ENCODE data around the gene TEDC2.
"Not testable (repeated sequence)": the region's sequence is repeated elsewhere in the genome, so short reads cannot be mapped to it uniquely, and the experiment has no call there.

Gene TEDC2

DNA sequence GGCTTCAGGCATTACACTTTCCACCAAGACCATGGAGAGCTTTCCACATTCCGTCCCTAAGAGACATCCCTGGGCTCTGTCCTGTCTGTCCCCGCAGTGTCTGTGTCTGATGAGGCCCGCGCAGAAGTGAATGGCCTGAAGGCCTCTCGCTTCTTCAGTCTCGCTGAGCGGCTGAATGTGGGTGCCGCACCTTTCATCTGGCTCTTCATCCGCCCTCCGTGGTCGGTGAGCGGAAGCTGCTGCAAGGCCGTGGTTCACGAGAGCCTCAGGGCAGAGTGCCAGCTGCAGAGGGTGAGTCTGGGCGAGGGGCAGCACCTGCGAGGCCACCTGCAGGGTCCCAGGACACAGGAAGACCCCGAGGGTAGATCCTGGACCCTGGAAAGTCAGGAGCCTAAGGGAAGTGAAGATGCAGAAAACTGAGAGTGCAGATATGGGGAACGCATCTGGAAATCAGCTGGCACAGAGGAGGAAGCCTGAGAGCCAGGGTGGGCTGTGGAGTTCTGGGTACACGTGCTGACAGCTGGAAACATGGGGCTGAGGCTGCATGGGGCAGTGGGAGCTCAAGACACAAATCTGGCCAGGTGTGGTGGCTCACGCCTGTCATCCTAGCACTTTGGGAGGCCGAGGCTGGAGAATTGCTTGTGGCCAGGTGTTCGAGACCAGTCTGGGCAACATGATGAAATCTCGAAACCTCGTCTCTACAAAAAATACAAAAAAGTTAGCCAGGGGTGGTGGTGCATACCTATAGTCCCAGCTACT, 22.7 kb upstream of the TEDC2 start:
- DNase-seq (ENCODE audit: low read depth): no peak

DNA sequence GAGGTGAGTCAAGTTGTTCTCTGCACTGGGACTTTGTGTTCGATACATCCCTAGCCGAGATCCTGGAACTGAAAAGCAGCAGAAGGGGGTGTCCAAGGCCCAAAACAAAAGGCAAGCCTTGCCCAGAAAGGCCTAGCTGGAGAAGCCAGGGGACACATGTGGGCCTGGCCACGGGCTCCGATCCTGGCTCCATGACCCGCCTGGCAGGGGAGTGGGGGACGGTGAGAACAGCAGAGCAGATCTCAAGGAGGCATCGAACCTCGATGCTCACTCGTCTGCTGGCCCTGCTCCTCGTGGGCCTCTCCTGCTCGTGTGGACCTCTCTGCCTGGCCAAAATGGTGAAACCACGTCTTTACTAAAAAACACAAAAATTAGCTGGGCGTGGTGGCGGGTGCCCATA, 21.8 kb upstream of the TEDC2 start:
- no peak for DNase-seq (ENCODE audit: low read depth)

GRCh38 chr16:2439598-2439997, 20.3 kb upstream of the TEDC2 start:
- DNase-seq (ENCODE audit: low read depth): no peak

- DNase-seq (ENCODE audit: low read depth): not testable (repeated sequence)
These were observed 18.6 kb upstream of the TEDC2 start for GRCh38 chr16:2441143-2441804.

DNA sequence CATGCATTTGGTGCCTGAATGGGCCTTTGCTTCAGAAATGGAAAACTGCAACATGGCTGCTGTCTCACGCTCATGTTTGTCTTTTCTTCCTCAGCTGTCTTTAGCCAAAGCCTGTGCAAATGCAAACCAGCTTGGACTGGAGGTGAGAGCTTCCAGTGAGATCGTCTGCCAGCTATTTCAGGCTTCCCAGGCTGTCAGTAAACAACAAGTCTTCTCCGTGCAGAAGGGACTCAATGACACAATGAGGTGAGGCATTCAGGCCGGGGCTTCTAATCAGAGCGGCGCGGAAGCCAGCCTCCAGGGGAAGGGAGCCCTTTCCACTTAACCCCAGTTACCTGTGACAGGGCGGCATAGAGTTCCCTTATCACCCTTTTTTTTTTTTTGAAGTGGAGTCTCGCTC, 16.4 kb upstream of the TEDC2 start:
- no peak for DNase-seq (ENCODE audit: low read depth)

DNA sequence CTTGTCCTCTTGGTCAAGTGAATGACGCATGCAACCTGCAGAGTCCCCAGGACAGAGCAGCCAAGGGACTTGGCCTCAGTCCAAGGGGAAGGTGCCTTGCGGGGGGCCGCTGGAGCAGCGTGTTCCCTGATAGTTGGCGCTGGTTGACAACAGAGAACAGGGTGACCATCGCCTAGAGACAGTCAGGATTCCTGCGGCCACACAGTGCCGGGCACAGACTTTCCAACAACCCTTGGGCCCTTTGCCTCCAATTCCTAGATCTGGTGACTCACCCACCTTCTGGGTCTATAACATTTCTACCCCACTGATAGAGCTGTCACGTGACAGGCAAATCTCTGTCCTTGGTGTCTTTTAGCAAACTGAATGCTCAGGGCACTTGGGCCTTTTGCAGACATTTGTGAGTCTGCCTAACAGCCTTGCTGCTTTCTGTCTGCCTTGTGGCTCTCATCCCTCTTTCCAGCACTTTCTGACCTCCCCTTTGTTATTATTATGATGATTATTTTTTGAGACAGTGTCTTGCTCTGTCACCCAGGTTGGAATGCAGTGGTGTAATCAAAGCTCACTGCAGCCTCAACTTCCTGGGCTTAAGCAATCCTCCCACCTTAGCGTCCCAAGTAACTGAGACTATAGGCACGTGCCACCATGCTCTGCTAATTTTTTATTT, 11.9 kb upstream of the TEDC2 start:
- DNase-seq (ENCODE audit: low read depth): no peak

GRCh38 chr16:2449118-2449517, 10.8 kb upstream of the TEDC2 start:
- no peak for DNase-seq (ENCODE audit: low read depth)

DNA sequence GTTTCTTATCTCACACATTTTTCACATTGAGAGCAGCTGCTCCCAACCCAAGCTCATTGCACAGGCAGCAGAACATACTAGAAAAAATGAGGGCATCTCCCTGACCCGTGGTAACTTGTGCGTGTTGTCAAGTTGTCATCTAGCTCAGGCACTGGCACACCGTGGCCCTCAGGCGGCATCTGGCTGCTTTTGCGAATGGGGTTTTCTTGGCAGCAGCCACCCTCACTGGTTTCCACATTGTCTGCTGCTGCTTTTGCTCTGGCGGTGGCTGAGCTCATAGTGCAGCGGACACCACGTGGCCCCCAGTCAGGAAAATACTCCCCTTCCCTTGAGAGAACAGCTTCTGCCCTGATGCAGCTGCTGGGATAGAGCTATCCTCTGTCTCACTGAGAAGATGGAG, 9.4 kb upstream of the TEDC2 start:
- no peak for DNase-seq (ENCODE audit: low read depth)

DNA sequence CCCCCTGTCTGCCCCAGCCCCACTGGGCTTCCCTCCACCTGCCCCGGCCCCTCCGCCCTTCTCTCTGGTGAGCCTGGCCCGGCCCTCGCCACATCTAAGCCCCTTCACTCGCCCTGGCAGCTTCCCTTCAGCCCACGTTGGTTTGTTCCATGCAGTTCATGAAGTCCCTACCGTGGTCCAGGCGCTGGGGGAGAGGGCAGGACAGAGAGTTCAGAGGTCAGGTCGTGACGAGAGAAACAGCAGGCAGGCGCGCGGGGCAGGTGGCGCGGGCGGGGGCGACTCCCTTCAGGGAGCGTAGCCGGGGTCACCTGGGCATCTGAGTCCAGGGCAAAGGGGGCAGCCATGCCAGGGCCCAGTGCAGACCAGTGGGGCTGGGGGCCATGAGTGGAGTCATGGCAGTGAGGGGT, 8.9 kb upstream of the TEDC2 start:
- no peak for DNase-seq (ENCODE audit: low read depth)

DNA sequence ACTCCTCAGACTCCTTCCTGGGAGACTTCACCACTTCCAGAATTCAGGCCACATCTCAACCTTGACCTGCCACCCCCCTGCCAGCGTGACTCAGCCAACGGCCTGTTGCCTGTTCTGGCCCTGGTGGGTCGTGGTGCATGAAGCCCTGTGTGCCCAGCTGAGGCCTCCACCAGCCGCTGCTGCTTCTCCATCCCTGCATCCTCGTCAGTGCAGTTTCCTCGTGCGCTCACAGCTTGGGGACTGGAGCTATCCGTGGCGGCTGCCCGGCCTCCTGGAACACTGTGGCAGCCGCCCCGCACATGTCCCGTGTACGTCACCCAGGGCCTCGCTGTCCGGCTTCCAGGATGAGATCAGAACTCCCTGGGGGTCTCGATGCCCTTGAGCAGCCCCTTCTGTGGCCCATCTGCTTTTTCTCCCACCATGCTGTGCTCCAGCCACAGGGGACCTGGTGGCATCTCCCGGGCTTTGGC, 8.0 kb upstream of the TEDC2 start:
- no peak for DNase-seq (ENCODE audit: low read depth)

- DNase-seq (ENCODE audit: low read depth): no peak
These were observed 7.3 kb upstream of the TEDC2 start for GRCh38 chr16:2452650-2453049.

DNA sequence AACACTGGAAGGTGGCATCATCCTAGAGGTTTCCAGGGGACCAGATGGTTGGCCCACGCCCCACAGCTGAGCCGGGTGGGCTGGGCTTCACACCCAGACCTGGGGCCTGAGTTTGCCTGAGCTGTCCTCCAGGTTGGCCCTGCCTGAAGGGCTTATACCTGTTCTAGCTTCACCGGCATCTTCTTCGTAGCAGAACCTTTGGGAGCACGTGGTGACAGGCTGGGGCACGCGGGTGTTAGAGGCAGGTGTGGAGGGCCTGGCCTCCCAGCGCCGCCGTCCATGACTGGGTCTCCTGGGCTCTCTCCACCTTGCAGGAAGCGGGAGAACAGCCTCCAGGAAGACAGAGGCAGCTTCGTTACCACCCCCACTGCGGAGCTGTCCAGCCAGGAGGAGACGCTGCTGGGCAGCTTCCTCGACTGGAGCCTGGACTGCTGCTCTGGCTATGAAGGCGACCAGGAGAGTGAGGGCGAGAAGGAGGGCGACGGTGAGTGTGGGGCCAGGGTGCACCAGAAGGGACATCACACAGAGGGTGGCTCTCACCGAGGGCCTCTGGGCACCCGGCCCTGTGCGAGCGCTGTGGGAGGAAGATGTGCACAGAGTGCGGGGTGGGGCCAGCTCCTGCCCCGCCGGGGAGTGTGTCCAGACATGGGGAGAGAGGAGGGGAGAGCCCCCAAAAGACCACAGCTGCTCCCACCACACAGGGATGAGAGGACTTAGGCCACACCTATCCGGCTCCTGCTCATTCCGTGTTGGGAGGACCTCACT, 4.6 kb upstream of the TEDC2 start:
- no peak for DNase-seq (ENCODE audit: low read depth)

GRCh38 chr16:2456551-2457153, 3.3 kb upstream of the TEDC2 start:
- DNase-seq (ENCODE audit: low read depth): no peak

- DNase-seq (ENCODE audit: low read depth): no peak
These were observed 2.6 kb upstream of the TEDC2 start for GRCh38 chr16:2457267-2457666.

GRCh38 chr16:2457946-2458345, 2.0 kb upstream of the TEDC2 start:
- DNase-seq (ENCODE audit: low read depth): no peak

GRCh38 chr16:2458887-2459646, 842 bp upstream of the TEDC2 start:
- DNase-seq (ENCODE audit: low read depth): no peak

- DNase-seq (ENCODE audit: low read depth): no peak
These were observed 443 bp downstream of the TEDC2 start for GRCh38 chr16:2460391-2460713.

- no peak for DNase-seq (ENCODE audit: low read depth)
These were observed 1.0 kb downstream of the TEDC2 start for GRCh38 chr16:2460916-2461315.

DNA sequence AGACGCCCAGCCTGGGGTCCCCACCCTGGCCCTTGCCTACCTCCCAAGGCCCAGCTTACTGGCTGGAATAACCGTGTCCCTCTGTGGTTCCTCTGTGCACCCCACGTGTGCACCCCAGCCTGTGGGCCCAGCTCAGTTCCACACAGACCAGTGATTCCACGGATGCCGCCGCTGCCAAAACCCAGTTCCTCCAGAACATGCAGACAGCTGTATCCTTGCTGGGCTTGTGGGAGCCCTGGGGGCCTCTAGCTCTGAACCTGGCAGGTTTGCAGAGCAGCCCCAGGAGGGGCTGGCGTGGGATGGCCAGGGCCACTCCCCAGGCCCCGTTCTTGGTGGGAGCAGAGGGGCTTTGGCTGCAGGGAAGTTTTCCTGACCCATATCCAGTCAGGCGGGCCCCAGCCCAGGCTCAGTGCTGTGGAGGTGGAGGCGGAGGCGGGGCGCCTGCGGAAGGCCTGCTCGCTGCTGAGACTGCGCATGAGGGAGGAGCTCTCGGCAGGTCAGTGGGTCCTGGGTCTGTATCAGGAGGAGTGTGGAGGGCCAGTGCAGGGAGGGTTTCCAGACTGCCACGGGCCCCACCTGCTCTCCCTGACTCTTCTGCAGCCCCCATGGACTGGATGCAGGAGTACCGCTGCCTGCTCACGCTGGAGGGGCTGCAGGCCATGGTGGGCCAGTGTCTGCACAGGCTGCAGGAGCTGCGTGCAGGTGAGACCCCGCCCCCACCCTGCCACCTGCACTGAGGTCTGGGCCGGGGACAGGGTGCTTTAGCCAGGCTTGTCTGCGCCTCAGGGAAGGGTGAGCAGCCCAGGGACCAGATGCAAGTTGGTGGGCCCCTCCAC, 2.3 kb downstream of the TEDC2 start:
- DNase-seq (ENCODE audit: low read depth): no peak

- DNase-seq (ENCODE audit: low read depth): no peak
These were observed 4.4 kb downstream of the TEDC2 start for GRCh38 chr16:2464333-2464732.
